IMR-90 (cell line): ENCODE measurements around the gene SH3BP4. TPM values are rescaled to one million over a fixed set of nuclear protein-coding genes. Genes with fewer than 3 reads are reported as not detected.

Experiments
- ATAC-seq: fragments of 200-7000 bp; cut with Tn5 transposase; 2 replicates; pipeline ENCODE4 v1.9.1; 2020; ENCODE audit warnings: low read depth, mild to moderate bottlenecking, moderate library complexity
- BruUV-seq: library from RNA; stranded (reverse); fragments of 400-500 nt; replicated peaks from 2 replicates; lab custom pipeline; 2021; lab: Mats Ljungman, UMichigan
- CTCF ChIA-PET: fragments of 300-600 bp; formaldehyde crosslinking; extraction: SDS; loops from one replicate; lab custom pipeline; 2021; ENCODE audit warnings: antibody characterized with exemption; lab: Yijun Ruan, JAX
- POLR2A ChIA-PET: fragments of 300-600 bp; sonication (Branson Sonifier 250); formaldehyde crosslinking; loops from one replicate; lab custom pipeline; 2022; ENCODE audit warnings: antibody characterized with exemption; ENCODE audit not compliant: unreplicated experiment; lab: Charles Lee
- DNase-seq: peaks from one replicate; pipeline ENCODE4 v3.0.0; 2013
- H2AFZ ChIP-seq: replicated peaks from 2 replicates; pipeline ENCODE3; 2013; ENCODE audit warnings: low read length, mild to moderate bottlenecking; ENCODE audit not compliant: poor library complexity
- H2AK5ac ChIP-seq: 2 replicates; pipeline ENCODE4 v1.6.1; 2013; ENCODE audit warnings: low read depth, low read length, inconsistent platforms
- H2AK9ac ChIP-seq: replicated peaks from 2 replicates; pipeline ENCODE3; 2013; ENCODE audit warnings: mild to moderate bottlenecking, low read depth, low read length, moderate library complexity; ENCODE audit not compliant: poor library complexity
- H2BK120ac ChIP-seq: 2 replicates; pipeline ENCODE4 v1.6.1; 2013; ENCODE audit warnings: low read depth, low read length, inconsistent platforms
- H2BK15ac ChIP-seq: 3 replicates; pipeline ENCODE4 v1.6.1; 2013; ENCODE audit warnings: low read depth, low read length, inconsistent platforms
- H2BK20ac ChIP-seq: 2 replicates; pipeline ENCODE4 v1.6.1; 2013; ENCODE audit warnings: low read depth, mild to moderate bottlenecking, inconsistent platforms, low read length, moderate library complexity
- H2BK5ac ChIP-seq: 2 replicates; pipeline ENCODE4 v1.6.1; 2013; ENCODE audit warnings: mild to moderate bottlenecking, low read depth, low read length, inconsistent platforms; ENCODE audit not compliant: poor library complexity, severe bottlenecking
- H3K14ac ChIP-seq: replicated peaks from 2 replicates; pipeline ENCODE4 v1.6.1; 2013; ENCODE audit warnings: low read depth, low read length, inconsistent platforms
- H3K18ac ChIP-seq: 2 replicates; pipeline ENCODE4 v1.6.1; 2013; ENCODE audit warnings: low read depth, low read length, control low read depth
- H3K23ac ChIP-seq: 2 replicates; pipeline ENCODE4 v1.6.1; 2013; ENCODE audit warnings: low read depth, low read length, inconsistent platforms
- H3K27ac ChIP-seq: 2 replicates; pipeline ENCODE4 v1.5.1; 2013; ENCODE audit warnings: mild to moderate bottlenecking, control low read depth, low read length; ENCODE audit not compliant: insufficient read depth
- H3K27me3 ChIP-seq: 2 replicates; pipeline ENCODE4 v1.6.1; 2013; ENCODE audit warnings: low read length; ENCODE audit not compliant: control insufficient read depth, insufficient read depth
- H3K36me3 ChIP-seq: 2 replicates; pipeline ENCODE4 v1.6.1; 2013; ENCODE audit warnings: low read length, mixed read lengths; ENCODE audit not compliant: control insufficient read depth, insufficient read depth
- H3K4ac ChIP-seq: 2 replicates; pipeline ENCODE4 v1.6.1; 2013; ENCODE audit warnings: low read depth, low read length, inconsistent platforms
- H3K4me1 ChIP-seq: 2 replicates; pipeline ENCODE4 v1.6.1; 2013; ENCODE audit warnings: low read length, mixed read lengths; ENCODE audit not compliant: control insufficient read depth, insufficient read depth
- H3K4me2 ChIP-seq: 2 replicates; pipeline ENCODE4 v1.6.1; 2013; ENCODE audit warnings: low read depth, mild to moderate bottlenecking, control low read depth, low read length, moderate library complexity
- H3K4me3 ChIP-seq: 2 replicates; pipeline ENCODE4 v1.5.1; 2013; ENCODE audit warnings: low read depth, mild to moderate bottlenecking, control low read depth, low read length, moderate library complexity; ENCODE audit not compliant: insufficient read depth
- H3K56ac ChIP-seq: 2 replicates; pipeline ENCODE4 v1.6.1; 2013; ENCODE audit warnings: low read length, inconsistent platforms; ENCODE audit not compliant: insufficient read depth; ENCODE audit errors: extremely low read depth
- H3K79me1 ChIP-seq, 2 experiments: 2 replicates each; pipeline ENCODE4 v1.6.1; 2013; ENCODE audit warnings: low read length in 2 of 2, inconsistent platforms in 1 of 2, low read depth in 1 of 2
- H3K9ac ChIP-seq: 2 replicates; pipeline ENCODE4 v1.6.1; 2013; ENCODE audit warnings: low read depth, low read length, control low read depth
- H3K9me1 ChIP-seq: 2 replicates; pipeline ENCODE4 v1.6.1; 2013; ENCODE audit warnings: low read length, inconsistent platforms; ENCODE audit not compliant: insufficient read depth
- H3K9me3 ChIP-seq: 2 replicates; pipeline ENCODE4 v1.6.1; 2013; ENCODE audit warnings: low read length; ENCODE audit not compliant: control insufficient read depth, insufficient read depth
- H4K20me1 ChIP-seq: 2 replicates; pipeline ENCODE4 v1.6.1; 2013; ENCODE audit warnings: low read length, inconsistent platforms; ENCODE audit not compliant: insufficient read depth
- H4K5ac ChIP-seq: 2 replicates; pipeline ENCODE4 v1.6.1; 2013; ENCODE audit warnings: mild to moderate bottlenecking, low read depth, low read length, control low read depth
- H4K8ac ChIP-seq, 2 experiments: 2 replicates each; pipeline ENCODE4 v1.6.1; 2013; ENCODE audit warnings: low read depth in 2 of 2, low read length in 2 of 2, control low read depth in 1 of 2, inconsistent platforms in 1 of 2
- H4K91ac ChIP-seq: 2 replicates; pipeline ENCODE4 v1.6.1; 2013; ENCODE audit warnings: low read depth, low read length, inconsistent platforms; ENCODE audit not compliant: insufficient read depth
- FOS ChIP-seq: fragments of 150-350 bp; IDR thresholded peaks from 2 replicates; pipeline ENCODE4 v1.6.1; 2016; ENCODE audit warnings: low read depth, low read length
- MAFK ChIP-seq: IDR thresholded peaks from 2 replicates; pipeline ENCODE4 v1.6.1; 2012; ENCODE audit warnings: low read depth, low read length, improper control_type of control experiment
- MAZ ChIP-seq: IDR thresholded peaks from 2 replicates; pipeline ENCODE4 v1.6.1; 2012; ENCODE audit warnings: low read depth, mild to moderate bottlenecking, low read length, improper control_type of control experiment, moderate library complexity, borderline replicate concordance
- MXI1 ChIP-seq: IDR thresholded peaks from 2 replicates; pipeline ENCODE4 v1.6.1; 2012; ENCODE audit warnings: low read depth, mild to moderate bottlenecking, low read length, moderate library complexity, borderline replicate concordance
- POLR2A ChIP-seq: IDR thresholded peaks from 2 replicates; pipeline ENCODE4 v1.6.1; 2012; ENCODE audit warnings: mild to moderate bottlenecking, low read depth, low read length
- WGBS, 2 experiments: methylation state at CpG; one replicate each; pipeline versions ENCODE4 v1.1.5 to v1.1.7; 2013; ENCODE audit warnings: missing lambda C conversion rate in 2 of 2; ENCODE audit not compliant: insufficient read length in 1 of 2; ENCODE audit errors: extremely low coverage in 2 of 2; 5-methylcytosine and 5-hydroxymethylcytosine counted together
- dilution Hi-C: fragments of 300-500 bp; cut with HindIII; formaldehyde crosslinking; loops from one replicate; pipeline ENCODE4 v1.14.3; 2018; ENCODE audit warnings: low sequenced_read_pairs; ENCODE audit not compliant: unreplicated experiment
- in situ Hi-C: fragments of 300-500 bp; cut with MboI; formaldehyde crosslinking; loops from 3 replicates; pipeline ENCODE4 v1.14.3; 2019; ENCODE audit warnings: low sequenced_read_pairs, inconsistent platforms, mixed read lengths
- intact Hi-C: fragments of 100-400 bp; cut with micrococcal nuclease; formaldehyde crosslinking; loops from 2 replicates; pipeline ENCODE4 v1.10.0; 2022
- polyA plus RNA-seq, 3 experiments: library from polyadenylated mRNA; depleted of rRNA; stranded (reverse); fragments of >200 nt; gene quantifications; 2 replicates each; pipeline ENCODE4 v1.2.3, GENCODE V29; 2012; ENCODE audit warnings: low replicate concordance in 1 of 3
- total RNA-seq: library from RNA; depleted of rRNA; stranded (reverse); fragments of >200 nt; gene quantifications from 2 replicates; pipeline ENCODE4 v1.2.3, GENCODE V29; 2012
- TF ChIP-seq, protein P1 (sequence below): conservative IDR thresholded peaks from 2 replicates; pipeline ENCODE4 v1.5.1; 2012; ENCODE audit warnings: mild to moderate bottlenecking, low read depth, low read length, improper control_type of control experiment

The SH3BP4 gene
- total and polyA plus RNA-seq, 2 of the 4 experiments (the other 2 are of a cell fraction), result 104 to 122 TPM

GRCh38 chr2:235044501-235045271, 92.9 kb downstream of the SH3BP4 start:
- ChIA-PET CTCF (no interaction called here), POLR2A (no interaction called here)
- Histone ChIP-seq H3K4me1 (peaks cover 7% of the 10 kb centered on the region), H2AFZ (no peak overlapping the region), H2AK9ac (no peak overlapping the region), H3K9ac (no peak overlapping the region), H4K20me1 (peaks cover 98% of the 10 kb centered on the region), H2BK20ac (no peak overlapping the region), H2AK5ac (no peak overlapping the region), H2BK5ac (no peak overlapping the region), H3K56ac (no peak overlapping the region), H3K4me3 (no peak overlapping the region), H3K18ac (no peak overlapping the region), H3K4me2 (no peak overlapping the region), H2BK120ac (no peak overlapping the region), H3K27ac (no peak overlapping the region), H4K91ac (no peak overlapping the region), H3K14ac (no peak overlapping the region), H3K23ac (no peak overlapping the region), H4K8ac (no peak overlapping the region), H3K9me3 (no peaks in the 10 kb centered on the region), H3K27me3 (no peaks in the 10 kb centered on the region), H3K4ac (no peak overlapping the region), H4K5ac (no peak overlapping the region), H3K79me1 (peaks cover 32 to 80% of the 10 kb centered on the region in 2 experiments), H2BK15ac (no peak overlapping the region), H3K36me3 (peaks cover 86% of the 10 kb centered on the region), H3K9me1 (peaks cover 45% of the 10 kb centered on the region)
- ATAC-seq (no peak), DNase-seq (no peak)
- TF ChIP-seq MAZ, result no peak
- no peak for TF ChIP-seq MXI1
- no peak for TF ChIP-seq POLR2A
- TF ChIP-seq FOS, result no peak
- TF ChIP-seq, protein P1, sequence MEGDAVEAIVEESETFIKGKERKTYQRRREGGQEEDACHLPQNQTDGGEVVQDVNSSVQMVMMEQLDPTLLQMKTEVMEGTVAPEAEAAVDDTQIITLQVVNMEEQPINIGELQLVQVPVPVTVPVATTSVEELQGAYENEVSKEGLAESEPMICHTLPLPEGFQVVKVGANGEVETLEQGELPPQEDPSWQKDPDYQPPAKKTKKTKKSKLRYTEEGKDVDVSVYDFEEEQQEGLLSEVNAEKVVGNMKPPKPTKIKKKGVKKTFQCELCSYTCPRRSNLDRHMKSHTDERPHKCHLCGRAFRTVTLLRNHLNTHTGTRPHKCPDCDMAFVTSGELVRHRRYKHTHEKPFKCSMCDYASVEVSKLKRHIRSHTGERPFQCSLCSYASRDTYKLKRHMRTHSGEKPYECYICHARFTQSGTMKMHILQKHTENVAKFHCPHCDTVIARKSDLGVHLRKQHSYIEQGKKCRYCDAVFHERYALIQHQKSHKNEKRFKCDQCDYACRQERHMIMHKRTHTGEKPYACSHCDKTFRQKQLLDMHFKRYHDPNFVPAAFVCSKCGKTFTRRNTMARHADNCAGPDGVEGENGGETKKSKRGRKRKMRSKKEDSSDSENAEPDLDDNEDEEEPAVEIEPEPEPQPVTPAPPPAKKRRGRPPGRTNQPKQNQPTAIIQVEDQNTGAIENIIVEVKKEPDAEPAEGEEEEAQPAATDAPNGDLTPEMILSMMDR, result no peak
- TF ChIP-seq MAFK, result no peak
- WGBS, 2 experiments, result 87% methylated on average over 21 of the region's 32 CpGs; no CpG with 5 or more reads in 1 of the 2 experiments
- no TSS peak for BruUV-seq
- dilution Hi-C loops, result no loop called here
- intact Hi-C loops, result no loop called here
- in situ Hi-C loops, result no loop called here
